K562 (cell line): ENCODE measurements around the gene ZBED4. TPM values are rescaled to one million over a fixed set of nuclear protein-coding genes. Genes with fewer than 3 reads are reported as not detected.

Experiments used
- CBX5 ChIP-seq: IDR thresholded peaks from 2 replicates; pipeline ENCODE4 v1.6.1; 2014; ENCODE audit warnings: low read depth, borderline replicate concordance
- CHAMP1 ChIP-seq: fragments of 450-650 bp; IDR thresholded peaks from 2 replicates; pipeline ENCODE4 v1.6.1; 2016; ENCODE audit warnings: mild to moderate bottlenecking
- CHD7 ChIP-seq: fragments of 200-600 bp; sonication (generic); IDR thresholded peaks from one replicate; pipeline ENCODE4 v1.6.1; 2012; ENCODE audit warnings: mild to moderate bottlenecking, low read depth, low read length, inconsistent platforms
- ETV1 ChIP-seq: fragments of 450-650 bp; conservative IDR thresholded peaks from 2 replicates; pipeline ENCODE4 v1.6.1; 2016; ENCODE audit warnings: missing genetic modification characterization, control low read depth, low read depth, missing compliant biosample characterization
- NBN ChIP-seq: fragments of 450-650 bp; IDR thresholded peaks from 2 replicates; pipeline ENCODE4 v1.6.1; 2016; ENCODE audit warnings: low read depth, mild to moderate bottlenecking
- PPARD ChIP-seq: fragments of 250-450 bp; sonication (Bioruptor Pico); IDR thresholded peaks from 2 replicates; pipeline ENCODE4 v1.8.0; 2022; ENCODE audit warnings: inconsistent platforms, mild to moderate bottlenecking, moderate library complexity
- RBFOX2 ChIP-seq: fragments of 200-400 bp; formaldehyde crosslinking; IDR thresholded peaks from 2 replicates; pipeline ENCODE4 v1.6.1; 2017; ENCODE audit warnings: low read depth, mild to moderate bottlenecking, low read length, moderate library complexity
- SREBF1 ChIP-seq: fragments of 150-350 bp; IDR thresholded peaks from 2 replicates; pipeline ENCODE4 v1.6.1; 2014; ENCODE audit warnings: antibody characterized with exemption, low read depth, low read length, borderline replicate concordance
- TOE1 ChIP-seq, 2 experiments: fragments of 450-650 bp in 1 of 2; sonication (generic) in 1 of 2; formaldehyde crosslinking in 1 of 2; IDR thresholded peaks; 2 replicates each; pipeline versions ENCODE4 v1.7.1 to v1.8.0; 2016 to 2022; ENCODE audit warnings: borderline replicate concordance in 2 of 2, mild to moderate bottlenecking in 2 of 2, antibody characterized with exemption in 1 of 2, inconsistent platforms in 1 of 2, low read depth in 1 of 2, missing genetic modification reagents in 1 of 2, moderate library complexity in 1 of 2
- ZFP1 ChIP-seq: fragments of 450-650 bp; formaldehyde crosslinking; IDR thresholded peaks from 2 replicates; pipeline ENCODE4 v1.4.0; 2020; ENCODE audit warnings: mild to moderate bottlenecking, mixed read lengths
- ZNF398 ChIP-seq: fragments of 250-450 bp; sonication (Bioruptor Pico); IDR thresholded peaks from 2 replicates; pipeline ENCODE4 v1.8.0; 2021; ENCODE audit warnings: moderate library complexity, mild to moderate bottlenecking, inconsistent platforms
- ZNF76 ChIP-seq: fragments of 250-450 bp; sonication (Bioruptor Pico); IDR thresholded peaks from 2 replicates; pipeline ENCODE4 v1.4.0; 2020; ENCODE audit warnings: mild to moderate bottlenecking, moderate library complexity, borderline replicate concordance
- polyA plus RNA-seq, 8 experiments: library from polyadenylated mRNA; depleted of rRNA in 4 of 8; stranded (reverse) in 5 of 8; unstranded in 3 of 8; fragments of >200 nt; fragmentation: Nextera tagmentation in 2 of 8; fragmentation: Illumina TruSeq in 1 of 8; extraction: Ambion mirVana in 2 of 8; extraction: Trizol in 1 of 8; gene quantifications; 2 replicates each; pipeline versions ENCODE4 v1.2.1 to v1.2.3, GENCODE V29; 2011 to 2014; ENCODE audit warnings: inconsistent platforms in 1 of 8, missing spikeins in 1 of 8
- total RNA-seq, 7 experiments: library from RNA; depleted of rRNA in 6 of 7; stranded (reverse); fragments of >200 nt in 6 of 7; fragmentation: Illumina TruSeq in 2 of 7; extraction: Trizol in 2 of 7; gene quantifications; 2 replicates each; pipeline versions ENCODE4 v1.2.1 to v1.2.3, GENCODE V29; 2011 to 2021; ENCODE audit warnings: low replicate concordance in 1 of 7

Gene ZBED4
- total and polyA plus RNA-seq, 9 of the 15 experiments (the other 6 are each of a cell fraction or from before 2014, with no cell fraction given): 1.5 to 16.8 (median 7.4) TPM

- TF ChIP-seq CHAMP1 (no peak), RBFOX2 (no peak), ETV1 (tag) (no peak), ZNF76 (CRISPR knock-in tag) (no peak), CHD7 (no peak), ZFP1 (CRISPR knock-in tag) (no peak), ZNF398 (CRISPR knock-in tag) (no peak), TOE1 (IDR thresholded peaks at IDR 0.05; ENCODE audit: borderline replicate concordance) (no peak), TOE1 (CRISPR knock-in tag; IDR thresholded peaks at IDR 0.05; ENCODE audit: borderline replicate concordance, low read depth) (no peak), SREBF1 (no peak), NBN (no peak), CBX5 (no peak), PPARD (CRISPR knock-in tag) (no peak)
Observed at GRCh38 chr22:49814856-49815255, 38.8 kb upstream of the ZBED4 start (continued).
